ENCODE data around the gene COBLL1. TPM values are rescaled to one million over a fixed set of nuclear protein-coding genes. Genes with fewer than 3 reads are reported as not detected.
A peak's percentile ranks its signal among the peaks of the same experiment; 100 is the strongest.

COBLL1 gene
- total and polyA plus RNA-seq, 2 of the 4 experiments (the other 2 are of a cell fraction): 0.79 to 1.1 TPM

DNA sequence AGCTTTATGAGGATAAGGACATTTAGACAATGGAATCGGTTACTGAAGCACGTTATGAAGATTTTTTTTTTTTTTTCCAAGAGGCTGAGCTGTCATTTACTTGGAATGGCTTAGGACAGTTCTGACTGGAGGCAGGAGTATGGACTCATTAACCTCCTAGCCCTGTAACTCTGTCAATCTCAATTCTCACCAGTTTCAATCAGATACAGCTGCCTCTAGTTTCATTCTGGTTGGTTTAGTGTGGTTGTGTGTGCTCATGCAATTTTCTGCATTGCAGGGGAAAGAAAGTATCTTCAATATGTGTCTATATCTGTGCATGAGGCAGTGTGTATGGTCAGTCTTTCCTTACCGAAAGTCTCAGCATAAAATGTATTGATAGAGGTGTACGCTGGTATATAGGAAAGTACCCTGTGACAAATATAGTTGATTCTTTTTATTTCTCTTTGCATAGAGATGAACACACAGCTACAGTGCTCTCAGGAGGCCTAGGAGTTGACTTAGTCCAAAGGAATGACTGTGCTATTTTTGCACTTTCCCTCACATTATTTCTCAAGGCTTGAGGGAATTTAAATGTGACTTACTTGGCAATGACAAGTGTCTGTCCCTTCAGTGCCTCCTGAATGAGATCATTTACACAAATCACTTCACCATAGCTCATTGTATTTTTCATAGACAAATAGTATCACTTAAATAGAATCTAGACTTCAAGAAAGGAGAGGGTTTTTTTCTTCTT is 169.8 kb downstream of the COBLL1 start:
- no peak overlapping the region for H2BK20ac ChIP-seq (ENCODE audit: low read depth, low read length)
- no peak overlapping the region for H2BK120ac ChIP-seq (ENCODE audit: low read depth, low read length)
- no peak overlapping the region for H4K5ac ChIP-seq (ENCODE audit: low read depth, low read length)
- no peak overlapping the region for H2AK9ac ChIP-seq (replicated peaks; ENCODE audit: low read depth, low read length, poor library complexity)
- no peak overlapping the region for H3K4me2 ChIP-seq (ENCODE audit: low read depth, low read length)
- no peaks in the 10 kb centered on the region for H3K36me3 ChIP-seq (ENCODE audit: control insufficient read depth, insufficient read depth, low read length)
- no peak overlapping the region for H3K9ac ChIP-seq (ENCODE audit: low read depth, low read length)
- no peaks in the 10 kb centered on the region for H3K79me1 ChIP-seq (ENCODE audit: low read depth in 1 of 2, low read length in 2 of 2)
- in situ Hi-C loops (cut with MboI; ENCODE audit: low sequenced_read_pairs): no loop called here
- H2BK15ac ChIP-seq (ENCODE audit: low read depth, low read length): no peak overlapping the region
- H4K91ac ChIP-seq (ENCODE audit: insufficient read depth, low read depth, low read length): no peak overlapping the region
- H3K4me1 ChIP-seq (ENCODE audit: control insufficient read depth, insufficient read depth, low read length): no peaks in the 10 kb centered on the region
- ChIA-PET CTCF (no interaction called here), POLR2A (ENCODE audit: unreplicated experiment) (no interaction called here)
- H2AK5ac ChIP-seq (ENCODE audit: low read depth, low read length): no peak overlapping the region
- dilution Hi-C loops (cut with HindIII; ENCODE audit: low sequenced_read_pairs, unreplicated experiment): no loop called here
- no peak overlapping the region for H3K56ac ChIP-seq (ENCODE audit: extremely low read depth, insufficient read depth, low read length)
- intact Hi-C loops (cut with micrococcal nuclease): no loop called here
- ATAC-seq (ENCODE audit: low read depth) (no peak), DNase-seq (no peak)
- WGBS, 2 experiments (ENCODE audit: extremely low coverage in 2 of 2, insufficient read length in 1 of 2): no CpG with 5 or more reads among the region's 4 CpGs
- H4K8ac ChIP-seq (ENCODE audit: low read depth in 2 of 2, low read length in 2 of 2): no peak overlapping the region
- H3K4ac ChIP-seq (ENCODE audit: low read depth, low read length): no peak overlapping the region
- no TSS peak for BruUV-seq (replicated peaks)
- no peaks in the 10 kb centered on the region for H4K20me1 ChIP-seq (ENCODE audit: insufficient read depth, low read length)
- no peak overlapping the region for H3K23ac ChIP-seq (ENCODE audit: low read depth, low read length)
- H3K27ac ChIP-seq (ENCODE audit: insufficient read depth, low read length): no peak overlapping the region
- H2AFZ ChIP-seq (replicated peaks; ENCODE audit: low read length, poor library complexity): no peak overlapping the region
- TF ChIP-seq NFE2L2 (IDR thresholded peaks at IDR 0.05; ENCODE audit: low read depth, low read length) (peak; percentile 53; the same call in 1 of the 2 replicates), POLR2A (IDR thresholded peaks at IDR 0.05; ENCODE audit: low read depth, low read length) (no peak)
- no peaks in the 10 kb centered on the region for H3K27me3 ChIP-seq (ENCODE audit: control insufficient read depth, insufficient read depth, low read length)
- no peak overlapping the region for H3K14ac ChIP-seq (replicated peaks; ENCODE audit: low read depth, low read length)
- no peaks in the 10 kb centered on the region for H3K9me3 ChIP-seq (ENCODE audit: control insufficient read depth, insufficient read depth, low read length)
- H2BK5ac ChIP-seq (ENCODE audit: low read depth, low read length, poor library complexity, severe bottlenecking): no peak overlapping the region
- no peak overlapping the region for H3K18ac ChIP-seq (ENCODE audit: low read depth, low read length)
- H3K4me3 ChIP-seq (ENCODE audit: insufficient read depth, low read depth, low read length): no peak overlapping the region
- H3K9me1 ChIP-seq (ENCODE audit: insufficient read depth, low read length): no peaks in the 10 kb centered on the region
